Muscle layer of duodenum (tissue), 2 donors: ENCODE measurements around the gene KIR2DL3.
"Not testable (repeated sequence)": the region's sequence is repeated elsewhere in the genome, so short reads cannot be mapped to it uniquely, and the experiment has no call there.

Source experiments
- H3K27ac ChIP-seq: one replicate; pipeline ENCODE4 v1.7.0; 2013; ENCODE audit warnings: mild to moderate bottlenecking, low read length
- H3K27me3 ChIP-seq: one replicate; pipeline ENCODE4 v1.7.0; 2013; ENCODE audit warnings: low read depth, mild to moderate bottlenecking, control low read depth, low read length
- H3K36me3 ChIP-seq, 2 donors: one replicate each; pipeline ENCODE4 v1.7.0; 2013; ENCODE audit warnings: low read length in 2 of 2, control low read depth in 1 of 2, mild to moderate bottlenecking in 1 of 2; ENCODE audit not compliant: insufficient read depth in 2 of 2, control insufficient read depth in 1 of 2
- H3K4me1 ChIP-seq, 2 donors: one replicate each; pipeline ENCODE4 v1.7.0; 2013; ENCODE audit warnings: low read length in 2 of 2, mild to moderate bottlenecking in 2 of 2, control low read depth in 1 of 2, moderate library complexity in 1 of 2; ENCODE audit not compliant: insufficient read depth in 2 of 2, control insufficient read depth in 1 of 2
- H3K4me3 ChIP-seq, 2 donors: one replicate each; pipeline ENCODE4 v1.7.0; 2013; ENCODE audit warnings: low read length in 2 of 2, low read depth in 1 of 2, mild to moderate bottlenecking in 1 of 2
- H3K9me3 ChIP-seq, 2 donors: one replicate each; pipeline ENCODE4 v1.7.0; 2013; ENCODE audit warnings: low read length in 2 of 2, control low read depth in 1 of 2, mild to moderate bottlenecking in 1 of 2; ENCODE audit not compliant: control insufficient read depth in 1 of 2
- donor health status: healthy.

The KIR2DL3 gene

DNA sequence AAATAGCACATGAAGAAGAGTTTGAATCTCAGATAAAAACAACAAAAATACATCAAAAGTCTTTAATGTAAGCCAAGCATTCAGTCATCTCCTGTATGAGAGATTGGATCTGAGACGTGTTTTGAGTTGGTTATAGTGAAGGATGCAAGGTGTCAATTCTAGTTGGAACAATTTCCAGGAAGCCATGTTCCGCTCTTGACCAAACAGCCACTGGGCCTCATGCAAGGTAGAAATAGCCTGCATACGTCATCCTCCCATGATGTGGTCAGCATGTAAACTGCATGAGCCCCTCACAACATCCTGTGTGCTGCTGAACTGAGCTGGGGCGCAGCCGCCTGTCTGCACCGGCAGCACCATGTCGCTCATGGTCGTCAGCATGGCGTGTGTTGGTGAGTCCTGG, 14.2 kb upstream of the KIR2DL3 start, which contains the start of gene KIR3DL3:
Gene KIR3DL3 (plus strand): TSS at position 301 of the 400 bp plus-strand sequence. CDS start 55 bp downstream, at position 356.
- Histone ChIP-seq H3K4me3 (no peak within 1 kb of the TSS), H3K9me3 (peaks cover 7 to 25% of the 10 kb centered on the region in 2 donors), H3K4me1 (no peaks in the 10 kb centered on the region), H3K36me3 (no peaks in the 10 kb centered on the region), H3K27ac (no peak within 1 kb of the TSS), H3K27me3 (no peaks in the 10 kb centered on the region)

DNA sequence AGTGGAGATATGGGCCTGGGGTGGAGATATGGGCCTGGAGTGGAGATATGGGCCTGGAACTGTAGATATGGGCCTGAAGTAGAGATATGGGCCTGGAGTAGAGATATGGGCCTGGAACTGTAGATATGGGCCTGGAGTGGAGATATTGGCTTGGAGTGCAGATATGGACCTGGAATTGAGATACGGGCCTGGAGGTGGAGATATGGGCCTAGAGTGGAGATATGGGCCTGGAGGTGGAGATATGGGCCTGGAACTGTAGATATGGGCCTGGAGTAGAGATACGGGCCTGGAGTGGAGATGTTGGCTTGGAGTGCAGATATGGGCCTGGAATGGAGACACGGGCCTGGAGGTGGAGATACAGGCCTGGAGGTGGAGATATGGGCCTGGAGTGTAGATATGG, 13.7 kb upstream of the KIR2DL3 start:
- Histone ChIP-seq H3K27me3 (no peaks in the 10 kb centered on the region), H3K27ac (no peak overlapping the region), H3K9me3 (peaks cover 7 to 21% of the 10 kb centered on the region in 2 donors), H3K4me3 (no peak overlapping the region), H3K4me1 (no peaks in the 10 kb centered on the region), H3K36me3 (no peaks in the 10 kb centered on the region)

DNA sequence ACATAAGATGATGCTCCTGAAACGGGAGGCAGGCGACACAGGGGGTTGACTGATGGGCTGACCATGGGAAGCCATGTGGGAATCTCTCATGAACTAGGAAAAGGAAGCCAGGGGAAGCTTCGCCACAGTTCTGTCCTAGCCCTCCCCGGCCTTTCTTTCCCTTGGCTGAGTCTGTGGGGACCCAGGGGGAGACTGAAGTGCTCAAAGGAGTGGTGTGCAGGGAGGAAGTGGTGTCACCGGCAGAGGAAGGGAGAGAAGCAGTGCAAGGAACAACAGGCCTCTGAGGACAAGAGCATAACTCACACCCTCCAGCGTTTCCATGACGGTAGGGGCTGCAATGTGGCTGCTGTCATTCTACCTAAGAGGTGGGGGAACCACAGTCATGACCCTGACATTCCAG, 13.0 kb upstream of the KIR2DL3 start:
- no peak overlapping the region for H3K27ac ChIP-seq

DNA sequence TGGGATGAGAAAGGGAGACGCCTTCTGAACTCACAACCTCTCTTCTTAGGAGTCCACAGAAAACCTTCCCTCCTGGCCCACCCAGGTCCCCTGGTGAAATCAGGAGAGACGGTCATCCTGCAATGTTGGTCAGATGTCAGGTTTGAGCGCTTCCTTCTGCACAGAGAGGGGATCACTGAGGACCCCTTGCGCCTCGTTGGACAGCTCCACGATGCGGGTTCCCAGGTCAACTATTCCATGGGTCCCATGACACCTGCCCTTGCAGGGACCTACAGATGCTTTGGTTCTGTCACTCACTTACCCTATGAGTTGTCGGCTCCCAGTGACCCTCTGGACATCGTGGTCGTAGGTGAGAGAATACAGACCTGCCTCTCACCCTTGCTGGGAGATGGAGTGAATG, 10.8 kb upstream of the KIR2DL3 start:
- Histone ChIP-seq H3K27ac (no peak overlapping the region), H3K9me3 (no peaks in the 10 kb centered on the region), H3K36me3 (no peaks in the 10 kb centered on the region), H3K4me3 (no peak overlapping the region), H3K4me1 (no peaks in the 10 kb centered on the region), H3K27me3 (no peaks in the 10 kb centered on the region)

More for the DNA sequence above, 13.0 kb upstream of the KIR2DL3 start:
- H3K27me3 ChIP-seq: no peaks in the 10 kb centered on the region
- no peaks in the 10 kb centered on the region for H3K36me3 ChIP-seq
- H3K4me3 ChIP-seq: no peak overlapping the region
- peaks cover 7 to 16% of the 10 kb centered on the region in 2 donors for H3K9me3 ChIP-seq
- H3K4me1 ChIP-seq: no peaks in the 10 kb centered on the region

GRCh38 chr19:54728167-54728566, 10.1 kb upstream of the KIR2DL3 start:
- Histone ChIP-seq H3K36me3 (no peaks in the 10 kb centered on the region), H3K27ac (no peak overlapping the region), H3K4me1 (no peaks in the 10 kb centered on the region), H3K4me3 (no peak overlapping the region), H3K9me3 (no peaks in the 10 kb centered on the region), H3K27me3 (no peaks in the 10 kb centered on the region)

DNA sequence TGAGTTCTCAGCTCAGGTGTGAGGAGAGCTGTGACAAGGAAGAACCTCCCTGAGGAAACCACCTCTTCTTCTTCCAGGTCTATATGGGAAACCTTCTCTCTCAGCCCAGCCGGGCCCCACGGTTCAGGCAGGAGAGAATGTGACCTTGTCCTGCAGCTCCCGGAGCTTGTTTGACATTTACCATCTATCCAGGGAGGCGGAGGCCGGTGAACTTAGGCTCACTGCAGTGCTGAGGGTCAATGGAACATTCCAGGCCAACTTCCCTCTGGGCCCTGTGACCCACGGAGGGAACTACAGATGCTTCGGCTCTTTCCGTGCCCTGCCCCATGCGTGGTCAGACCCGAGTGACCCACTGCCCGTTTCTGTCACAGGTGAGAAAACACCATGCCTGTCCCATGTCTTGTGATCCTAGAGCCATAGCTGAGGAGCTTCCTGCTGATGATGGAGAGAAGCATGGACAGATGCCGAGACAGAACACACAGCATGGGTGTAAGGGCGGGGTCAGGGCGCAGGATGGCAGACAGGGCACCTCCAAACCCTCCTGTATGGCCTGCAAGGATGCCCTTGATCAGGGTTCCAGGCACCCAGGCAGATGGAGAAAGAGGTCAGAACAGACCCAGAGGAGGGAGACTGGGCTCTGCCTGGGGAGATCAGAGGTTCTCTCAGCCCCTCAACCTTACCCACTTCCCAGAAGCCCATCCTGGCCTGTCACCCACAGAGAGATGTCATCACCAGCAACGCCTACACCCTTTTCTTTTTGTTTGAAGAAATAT, 8.7 kb upstream of the KIR2DL3 start:
- Histone ChIP-seq H3K4me3 (no peak overlapping the region), H3K27ac (no peak overlapping the region), H3K27me3 (no peaks in the 10 kb centered on the region), H3K36me3 (no peaks in the 10 kb centered on the region), H3K4me1 (no peaks in the 10 kb centered on the region), H3K9me3 (peaks cover 0 to 3% of the 10 kb centered on the region in 2 donors)

GRCh38 chr19:54731191-54731590, 7.1 kb upstream of the KIR2DL3 start:
- Histone ChIP-seq H3K4me3 (no peak overlapping the region), H3K4me1 (no peaks in the 10 kb centered on the region), H3K27me3 (no peaks in the 10 kb centered on the region), H3K27ac (no peak overlapping the region), H3K36me3 (no peaks in the 10 kb centered on the region), H3K9me3 (peaks cover 0 to 4% of the 10 kb centered on the region in 2 donors)

DNA sequence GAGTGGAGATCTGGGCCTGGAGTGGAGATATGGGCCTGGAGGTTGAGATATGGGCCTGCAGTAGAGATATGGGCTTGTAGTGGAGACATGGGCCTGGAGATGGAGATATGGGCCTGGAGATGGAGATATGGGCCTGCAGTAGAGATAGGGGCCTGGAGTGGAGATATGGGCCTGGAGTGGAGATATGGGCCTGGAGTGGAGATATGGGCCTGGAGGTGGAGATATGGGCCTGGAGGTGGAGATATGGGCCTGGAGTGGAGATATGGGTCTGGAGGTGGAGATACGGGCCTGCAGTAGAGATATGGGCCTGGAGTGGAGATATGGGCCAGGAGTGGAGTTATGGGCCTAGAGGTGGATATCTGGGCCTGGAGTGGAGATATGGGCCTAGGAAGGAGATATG, 402 bp downstream of the KIR2DL3 start:
- Histone ChIP-seq H3K36me3 (no peaks in the 10 kb centered on the region), H3K4me3 (no peak overlapping the region), H3K4me1 (no peaks in the 10 kb centered on the region), H3K27me3 (no peaks in the 10 kb centered on the region), H3K27ac (no peak overlapping the region), H3K9me3 (peaks cover 0 to 4% of the 10 kb centered on the region in 2 donors)

DNA sequence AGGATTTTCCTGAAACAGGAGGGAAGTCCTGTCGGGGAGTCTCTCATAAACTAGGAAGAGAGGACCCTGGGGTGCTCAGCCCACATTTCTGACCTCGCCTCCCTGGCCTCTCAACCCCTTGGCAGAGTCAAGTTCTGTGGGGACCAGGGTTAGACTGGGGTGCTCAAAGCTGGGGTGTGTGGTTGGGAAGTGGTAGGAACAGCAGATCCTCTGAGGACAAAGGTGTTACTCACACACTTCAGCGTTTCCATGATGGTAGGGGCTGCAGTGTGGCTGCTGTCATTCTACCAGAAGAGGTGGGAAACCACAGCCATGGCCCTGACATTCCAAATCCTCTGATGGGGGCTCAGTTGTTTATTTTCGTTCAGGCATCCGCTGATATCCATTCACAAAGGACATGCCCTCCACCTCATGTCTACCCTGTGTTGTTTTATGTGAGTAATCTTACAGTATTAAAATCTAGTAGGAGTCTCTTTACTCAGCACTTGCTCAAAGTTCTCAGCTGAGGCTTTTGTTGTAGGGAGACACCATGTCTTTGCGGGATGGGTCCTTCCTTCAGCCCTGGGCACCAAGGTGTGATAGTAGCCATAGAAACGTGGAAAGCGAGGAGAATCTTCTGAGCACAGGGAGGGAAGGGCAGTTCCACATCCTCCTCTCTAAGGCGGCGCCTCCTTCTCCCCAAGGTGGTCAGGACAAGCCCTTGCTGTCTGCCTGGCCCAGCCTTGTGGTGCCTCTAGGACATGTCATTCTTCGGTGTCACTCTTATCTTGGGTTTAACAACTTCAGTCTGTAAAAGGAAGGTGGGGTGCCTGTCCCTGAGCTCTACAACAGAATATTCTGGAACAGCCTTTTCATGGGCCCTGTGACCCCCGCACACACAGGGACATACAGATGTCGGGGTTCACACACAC, 1.5 kb downstream of the KIR2DL3 start:
- Histone ChIP-seq H3K4me3 (no peak overlapping the region), H3K4me1 (no peaks in the 10 kb centered on the region), H3K27ac (no peak overlapping the region), H3K9me3 (peaks cover 0 to 2% of the 10 kb centered on the region in 2 donors), H3K27me3 (no peaks in the 10 kb centered on the region), H3K36me3 (no peaks in the 10 kb centered on the region)

DNA sequence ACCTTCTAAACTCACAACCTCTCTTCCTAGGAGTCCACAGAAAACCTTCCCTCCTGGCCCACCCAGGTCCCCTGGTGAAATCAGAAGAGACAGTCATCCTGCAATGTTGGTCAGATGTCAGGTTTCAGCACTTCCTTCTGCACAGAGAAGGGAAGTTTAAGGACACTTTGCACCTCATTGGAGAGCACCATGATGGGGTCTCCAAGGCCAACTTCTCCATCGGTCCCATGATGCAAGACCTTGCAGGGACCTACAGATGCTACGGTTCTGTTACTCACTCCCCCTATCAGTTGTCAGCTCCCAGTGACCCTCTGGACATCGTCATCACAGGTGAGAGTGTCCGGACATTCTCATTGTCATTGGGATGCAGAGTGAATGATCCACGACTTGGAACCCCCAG, 3.6 kb downstream of the KIR2DL3 start:
- H3K9me3 ChIP-seq, H3K27me3 ChIP-seq, H3K4me3 ChIP-seq, H3K4me1 ChIP-seq, H3K36me3 ChIP-seq, H3K27ac ChIP-seq: not testable (repeated sequence)

DNA sequence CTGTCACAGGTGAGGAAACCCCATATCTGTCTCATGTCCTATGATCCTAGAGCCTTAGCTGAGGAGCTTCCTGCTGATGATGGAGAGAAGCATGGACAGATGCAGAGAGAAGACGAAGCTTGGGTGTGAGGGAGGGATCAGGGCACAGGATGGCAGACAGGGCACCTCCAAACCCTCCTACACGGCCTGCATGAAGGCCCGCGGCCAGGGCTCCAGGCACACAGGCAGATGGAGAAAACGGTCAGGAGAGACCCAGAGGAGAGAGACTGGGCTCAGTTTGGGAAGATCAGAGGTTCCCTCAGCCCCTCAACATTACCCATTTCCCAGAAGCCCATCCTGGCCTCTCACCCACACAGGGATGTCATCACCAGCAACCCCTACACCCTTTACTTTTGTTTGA, 5.8 kb downstream of the KIR2DL3 start:
- not testable (repeated sequence) for H3K27me3 ChIP-seq, H3K9me3 ChIP-seq, H3K4me1 ChIP-seq, H3K27ac ChIP-seq, H3K36me3 ChIP-seq, H3K4me3 ChIP-seq
